Smooth muscle cell (in vitro differentiated cells): ENCODE results near the gene TMPRSS3. TPM values are rescaled to one million over a fixed set of nuclear protein-coding genes. Genes with fewer than 3 reads are reported as not detected.

Experiments
- DNase-seq: peaks from one replicate; lab custom pipeline; 2025; ENCODE audit not compliant: unreplicated experiment; lab: John Stamatoyannopoulos, UW
- H2AFZ ChIP-seq: fragments of 200-600 bp; sonication (generic); 2 replicates; pipeline ENCODE4 v1.6.0; 2016; ENCODE audit warnings: antibody characterized with exemption, low read depth, mild to moderate bottlenecking
- H3F3A ChIP-seq: fragments of 200-600 bp; sonication (generic); 2 replicates; pipeline ENCODE4 v1.6.0; 2017; ENCODE audit warnings: antibody characterized with exemption, low read depth
- H3K27ac ChIP-seq: fragments of 200-600 bp; sonication (generic); 2 replicates; pipeline ENCODE4 v1.5.1; 2016; ENCODE audit warnings: low read depth, mild to moderate bottlenecking
- H3K27me3 ChIP-seq: fragments of 200-600 bp; sonication (generic); 2 replicates; pipeline ENCODE4 v1.6.1; 2016; ENCODE audit warnings: low read depth, mild to moderate bottlenecking
- H3K36me3 ChIP-seq: fragments of 200-600 bp; sonication (generic); 2 replicates; pipeline ENCODE4 v1.5.1; 2016; ENCODE audit warnings: low read depth
- H3K4me1 ChIP-seq: fragments of 200-600 bp; sonication (generic); 2 replicates; pipeline ENCODE4 v1.5.1; 2016; ENCODE audit warnings: low read depth
- H3K4me2 ChIP-seq: fragments of 200-600 bp; sonication (generic); 2 replicates; pipeline ENCODE4 v1.6.0; 2016; ENCODE audit warnings: mild to moderate bottlenecking
- H3K4me3 ChIP-seq: fragments of 200-600 bp; sonication (generic); 2 replicates; pipeline ENCODE4 v1.5.1; 2016; ENCODE audit warnings: mild to moderate bottlenecking
- H3K79me2 ChIP-seq: fragments of 200-600 bp; sonication (generic); 2 replicates; pipeline ENCODE4 v1.6.0; 2016; ENCODE audit warnings: low read depth, mild to moderate bottlenecking
- H3K9ac ChIP-seq: fragments of 200-600 bp; sonication (generic); 2 replicates; pipeline ENCODE4 v1.6.0; 2016; ENCODE audit warnings: low read depth
- H3K9me3 ChIP-seq: fragments of 200-600 bp; sonication (generic); replicated peaks from 2 replicates; pipeline ENCODE4 v1.5.1; 2016; ENCODE audit warnings: low read depth
- H4K20me1 ChIP-seq: fragments of 200-600 bp; sonication (generic); 2 replicates; pipeline ENCODE4 v1.6.0; 2016; ENCODE audit warnings: low read depth
- WGBS: methylation state at CpG from one replicate; pipeline ENCODE4 v1.1.7; 2016; ENCODE audit warnings: low lambda C conversion rate; 5-methylcytosine and 5-hydroxymethylcytosine counted together
- polyA plus RNA-seq: library from polyadenylated mRNA; unstranded; fragments of >200 nt; fragmentation: Nextera tagmentation; extraction: Ambion mirVana; gene quantifications from 2 replicates; pipeline ENCODE4 v1.2.1, GENCODE V29; 2016
- total RNA-seq: library from RNA; depleted of rRNA; stranded (reverse); fragments of >200 nt; gene quantifications from 2 replicates; pipeline ENCODE4 v1.2.3, GENCODE V29; 2014
- TF ChIP-seq, protein P1 (sequence below): fragments of 200-600 bp; sonication (generic); IDR thresholded peaks from 2 replicates; pipeline ENCODE4 v1.5.1; 2017; ENCODE audit warnings: borderline replicate concordance, mild to moderate bottlenecking, antibody characterized with exemption; ENCODE audit not compliant: insufficient read depth, poor library complexity, severe bottlenecking

Gene TMPRSS3
- total and polyA plus RNA-seq, 2 experiments from 2014 or later: not detected

GRCh38 chr21:42430521-42430920, 34.7 kb upstream of the TMPRSS3 start:
- H3K9ac ChIP-seq: no peak overlapping the region
- H3K4me1 ChIP-seq: no peaks in the 10 kb centered on the region
- TF ChIP-seq, protein P1, sequence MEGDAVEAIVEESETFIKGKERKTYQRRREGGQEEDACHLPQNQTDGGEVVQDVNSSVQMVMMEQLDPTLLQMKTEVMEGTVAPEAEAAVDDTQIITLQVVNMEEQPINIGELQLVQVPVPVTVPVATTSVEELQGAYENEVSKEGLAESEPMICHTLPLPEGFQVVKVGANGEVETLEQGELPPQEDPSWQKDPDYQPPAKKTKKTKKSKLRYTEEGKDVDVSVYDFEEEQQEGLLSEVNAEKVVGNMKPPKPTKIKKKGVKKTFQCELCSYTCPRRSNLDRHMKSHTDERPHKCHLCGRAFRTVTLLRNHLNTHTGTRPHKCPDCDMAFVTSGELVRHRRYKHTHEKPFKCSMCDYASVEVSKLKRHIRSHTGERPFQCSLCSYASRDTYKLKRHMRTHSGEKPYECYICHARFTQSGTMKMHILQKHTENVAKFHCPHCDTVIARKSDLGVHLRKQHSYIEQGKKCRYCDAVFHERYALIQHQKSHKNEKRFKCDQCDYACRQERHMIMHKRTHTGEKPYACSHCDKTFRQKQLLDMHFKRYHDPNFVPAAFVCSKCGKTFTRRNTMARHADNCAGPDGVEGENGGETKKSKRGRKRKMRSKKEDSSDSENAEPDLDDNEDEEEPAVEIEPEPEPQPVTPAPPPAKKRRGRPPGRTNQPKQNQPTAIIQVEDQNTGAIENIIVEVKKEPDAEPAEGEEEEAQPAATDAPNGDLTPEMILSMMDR: no peak
- no peak overlapping the region for H3K4me2 ChIP-seq
- WGBS: 82% methylated on average over 6 of the region's 6 CpGs
- no peak overlapping the region for H3K4me3 ChIP-seq
- peaks cover 4% of the 10 kb centered on the region for H3K27me3 ChIP-seq
- DNase-seq: no peak
- H3K9me3 ChIP-seq: no peaks in the 10 kb centered on the region
- H2AFZ ChIP-seq: no peak overlapping the region
- H3F3A ChIP-seq: no peaks in the 10 kb centered on the region
- no peaks in the 10 kb centered on the region for H3K79me2 ChIP-seq
- no peaks in the 10 kb centered on the region for H4K20me1 ChIP-seq
- H3K36me3 ChIP-seq: no peaks in the 10 kb centered on the region
- no peak overlapping the region for H3K27ac ChIP-seq

DNA sequence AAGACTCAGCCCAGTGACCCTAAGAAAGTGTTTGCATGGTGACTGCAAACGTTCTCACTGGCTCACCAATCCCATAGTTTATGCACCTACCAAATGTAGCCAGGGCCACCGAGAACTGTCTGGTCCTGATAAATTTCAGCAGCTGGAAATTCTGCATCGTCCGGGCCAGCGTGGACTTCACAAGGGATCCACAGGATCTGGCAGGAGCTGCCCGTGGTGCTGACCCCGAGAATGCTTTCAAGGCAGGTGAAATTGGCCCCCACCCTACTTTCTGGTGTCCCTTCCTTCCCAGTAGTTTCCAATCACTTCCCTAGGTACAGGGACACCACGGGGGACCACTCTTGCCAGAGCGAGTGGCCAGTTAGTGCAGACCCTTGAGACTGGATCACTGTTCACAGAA, 34.0 kb upstream of the TMPRSS3 start:
- Histone ChIP-seq H2AFZ (no peak overlapping the region), H3K9ac (no peak overlapping the region), H3K9me3 (no peaks in the 10 kb centered on the region), H3K4me1 (no peaks in the 10 kb centered on the region), H3K4me2 (no peak overlapping the region), H3K4me3 (no peak overlapping the region), H3F3A (no peaks in the 10 kb centered on the region), H3K79me2 (no peaks in the 10 kb centered on the region), H3K36me3 (no peaks in the 10 kb centered on the region), H3K27ac (no peak overlapping the region), H4K20me1 (no peaks in the 10 kb centered on the region), H3K27me3 (peaks cover 6% of the 10 kb centered on the region)
- TF ChIP-seq, protein P1: no peak
- 56% methylated on average over 9 of the region's 9 CpGs for WGBS
- no peak for DNase-seq

DNA sequence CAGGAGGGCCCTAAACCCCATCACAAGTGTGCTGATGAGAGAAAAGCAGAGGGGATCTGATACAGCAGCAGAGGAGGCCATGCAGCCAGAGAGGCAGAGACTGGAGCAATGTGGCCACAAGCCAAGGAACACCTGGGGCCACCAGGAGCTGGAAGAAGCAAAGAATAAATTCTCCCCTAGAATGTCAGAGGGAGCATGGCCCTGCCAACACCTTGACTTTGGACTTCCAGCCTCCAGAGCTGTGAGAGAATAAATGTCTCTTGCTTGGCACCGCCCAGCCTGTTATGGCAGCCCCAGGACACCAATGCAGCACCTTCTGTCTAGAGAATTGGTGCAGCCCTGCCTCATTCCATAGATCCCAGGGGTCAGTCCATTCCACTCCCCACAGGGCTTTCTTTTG, 33.2 kb upstream of the TMPRSS3 start:
- no peaks in the 10 kb centered on the region for H3K9me3 ChIP-seq
- DNase-seq: no peak
- H2AFZ ChIP-seq: no peak overlapping the region
- no peaks in the 10 kb centered on the region for H3K36me3 ChIP-seq
- TF ChIP-seq, protein P1: no peak
- 100% methylated on average over 1 of the region's 1 CpG for WGBS
- H4K20me1 ChIP-seq: no peaks in the 10 kb centered on the region
- no peaks in the 10 kb centered on the region for H3K4me1 ChIP-seq
- H3K4me2 ChIP-seq: no peak overlapping the region
- H3K27me3 ChIP-seq: peaks cover 13% of the 10 kb centered on the region
- H3F3A ChIP-seq: no peaks in the 10 kb centered on the region
- no peak overlapping the region for H3K9ac ChIP-seq
- no peak overlapping the region for H3K4me3 ChIP-seq
- no peak overlapping the region for H3K27ac ChIP-seq
- no peaks in the 10 kb centered on the region for H3K79me2 ChIP-seq

- no peak for DNase-seq
- Histone ChIP-seq H3K4me3 (no peak overlapping the region), H3K9me3 (no peaks in the 10 kb centered on the region), H2AFZ (no peak overlapping the region), H3K27ac (no peak overlapping the region), H3K36me3 (no peaks in the 10 kb centered on the region), H4K20me1 (no peaks in the 10 kb centered on the region), H3K79me2 (no peaks in the 10 kb centered on the region), H3K4me1 (no peaks in the 10 kb centered on the region), H3K27me3 (peaks cover 21% of the 10 kb centered on the region), H3K4me2 (no peak overlapping the region), H3F3A (no peaks in the 10 kb centered on the region), H3K9ac (no peak overlapping the region)
- TF ChIP-seq, protein P1: no peak
- 93% methylated on average over 10 of the region's 10 CpGs for WGBS
Observed at GRCh38 chr21:42427809-42428419, 32.1 kb upstream of the TMPRSS3 start.
